GM18870 (cell line): ENCODE data around the gene CCND2.

Experiments
- ATAC-seq: cut with Tn5 transposase; IDR thresholded peaks from one replicate; pipeline ENCODE4 v1.9.1; 2021; ENCODE audit warnings: moderate library complexity; ENCODE audit not compliant: unreplicated experiment

Gene CCND2

GRCh38 chr12:4256043-4256826 is 17.3 kb upstream of the CCND2 start:
- ATAC-seq: no peak

GRCh38 chr12:4257442-4257841 is 16.1 kb upstream of the CCND2 start:
- no peak for ATAC-seq

GRCh38 chr12:4259099-4259498 is 14.5 kb upstream of the CCND2 start:
- ATAC-seq: no peak

GRCh38 chr12:4261655-4262054 is 11.9 kb upstream of the CCND2 start:
- no peak for ATAC-seq

- ATAC-seq: no peak
Observed at GRCh38 chr12:4265280-4265679, 8.3 kb upstream of the CCND2 start.

- ATAC-seq: no peak
Observed at GRCh38 chr12:4266990-4267389, 6.6 kb upstream of the CCND2 start.

GRCh38 chr12:4267704-4268328 is 5.7 kb upstream of the CCND2 start:
- ATAC-seq: no peak

- ATAC-seq: no peak
Observed at GRCh38 chr12:4268329-4269181, 5.0 kb upstream of the CCND2 start.

GRCh38 chr12:4269279-4269991 is 4.1 kb upstream of the CCND2 start:
- ATAC-seq: no peak

GRCh38 chr12:4270016-4270830 is 3.3 kb upstream of the CCND2 start:
- ATAC-seq: no peak

- no peak for ATAC-seq
Observed at GRCh38 chr12:4270831-4271716, 2.5 kb upstream of the CCND2 start.

- no peak for ATAC-seq
Observed at GRCh38 chr12:4271717-4272423, 1.7 kb upstream of the CCND2 start.

- ATAC-seq: no peak
Observed at GRCh38 chr12:4272424-4273272, 914 bp upstream of the CCND2 start.

- ATAC-seq: no peak
Observed at GRCh38 chr12:4273273-4273651, 300 bp upstream of the CCND2 start.

- ATAC-seq: no peak
Observed at GRCh38 chr12:4274396-4275015, 944 bp downstream of the CCND2 start.

- ATAC-seq: no peak
Observed at GRCh38 chr12:4275016-4275869, 1.7 kb downstream of the CCND2 start.
